ENCODE measurements around the gene CDKAL1. TPM values are rescaled to one million over a fixed set of nuclear protein-coding genes. Genes with fewer than 3 reads are reported as not detected.
"Not testable (repeated sequence)": the region's sequence is repeated elsewhere in the genome, so short reads cannot be mapped to it uniquely, and the experiment has no call there.

Gene CDKAL1
- polyA plus RNA-seq, 2 of the 4 experiments (the other 2 are of a cell fraction): 4.7 to 8.3 TPM

- no peak for TF ChIP-seq MAZ (IDR thresholded peaks at IDR 0.05; ENCODE audit: borderline replicate concordance, low read depth, low read length)
- no peak for TF ChIP-seq NR3C1 (IDR thresholded peaks at IDR 0.05)
- no peak for TF ChIP-seq HEYL (CRISPR knock-in tag; IDR thresholded peaks at IDR 0.05)
- no peak for TF ChIP-seq RAD21 (conservative IDR thresholded peaks at IDR 0.05 in 1 of 2, IDR thresholded peaks at IDR 0.05 in 1 of 2)
- TF ChIP-seq HOXB5 (CRISPR knock-in tag; IDR thresholded peaks at IDR 0.05): no peak
- TF ChIP-seq RCOR1 (IDR thresholded peaks at IDR 0.05; ENCODE audit: low read depth, low read length): no peak
These were observed 296.3 kb downstream of the CDKAL1 start (continued) for GRCh38 chr6:20830576-20830975.

DNA sequence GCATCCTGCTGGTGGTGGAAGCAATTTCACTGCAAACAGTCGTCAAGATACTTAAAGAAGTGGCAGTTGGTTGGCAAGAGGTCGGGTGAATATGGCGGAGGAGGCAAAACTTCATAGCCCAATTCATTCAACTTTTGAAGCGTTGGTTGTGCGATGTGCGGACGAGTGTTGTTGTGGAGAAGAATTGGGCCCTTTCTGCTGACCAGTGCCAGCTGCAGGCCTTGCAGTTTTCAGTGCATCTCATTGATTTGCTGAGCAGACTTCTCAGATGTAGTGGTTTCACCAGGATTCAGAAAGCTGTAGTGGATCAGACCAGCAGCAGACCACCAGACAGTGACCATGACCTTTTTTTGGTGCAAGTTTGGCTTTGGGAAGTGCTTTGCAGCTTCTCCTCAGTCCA is 297.0 kb downstream of the CDKAL1 start:
- POLR2A ChIA-PET; H3K4me2 ChIP-seq; H3K27ac ChIP-seq; DNase-seq (ENCODE audit: low read depth in 1 of 2, low spot score in 1 of 2); H3K4me1 ChIP-seq; H3K9me3 ChIP-seq; H3K4me3 ChIP-seq; FAIRE-seq; ATAC-seq: not testable (repeated sequence)
- CTCF ChIA-PET: interaction anchor here (0.6 kb wide), 1 partner anchor 138 kb away, joined by 4 read pairs; no protein-coding TSS in a partner anchor
- 95% methylated on average over 7 of the region's 7 CpGs for WGBS (ENCODE audit: missing lambda C conversion rate)

GRCh38 chr6:20833881-20834515 is 299.7 kb downstream of the CDKAL1 start:
- CTCF ChIA-PET: interaction anchor here (0.6 kb wide), 1 partner anchor 322 kb away, joined by 4 read pairs; no protein-coding TSS in a partner anchor
- no peak for TF ChIP-seq RCOR1 (IDR thresholded peaks at IDR 0.05; ENCODE audit: low read depth, low read length)
- TF ChIP-seq, protein P1, sequence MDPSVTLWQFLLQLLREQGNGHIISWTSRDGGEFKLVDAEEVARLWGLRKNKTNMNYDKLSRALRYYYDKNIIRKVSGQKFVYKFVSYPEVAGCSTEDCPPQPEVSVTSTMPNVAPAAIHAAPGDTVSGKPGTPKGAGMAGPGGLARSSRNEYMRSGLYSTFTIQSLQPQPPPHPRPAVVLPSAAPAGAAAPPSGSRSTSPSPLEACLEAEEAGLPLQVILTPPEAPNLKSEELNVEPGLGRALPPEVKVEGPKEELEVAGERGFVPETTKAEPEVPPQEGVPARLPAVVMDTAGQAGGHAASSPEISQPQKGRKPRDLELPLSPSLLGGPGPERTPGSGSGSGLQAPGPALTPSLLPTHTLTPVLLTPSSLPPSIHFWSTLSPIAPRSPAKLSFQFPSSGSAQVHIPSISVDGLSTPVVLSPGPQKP (IDR thresholded peaks at IDR 0.05; ENCODE audit: low read depth, low read length): no peak
- no peak for TF ChIP-seq RNF2 (IDR thresholded peaks at IDR 0.05; ENCODE audit: borderline replicate concordance, low read depth)
- no peak for TF ChIP-seq EP300 (IDR thresholded peaks at IDR 0.05)
- TF ChIP-seq NPAS2 (CRISPR knock-in tag; IDR thresholded peaks at IDR 0.05; ENCODE audit: borderline replicate concordance): no peak
- TF ChIP-seq EHF (CRISPR knock-in tag; IDR thresholded peaks at IDR 0.05): no peak
- no peak for TF ChIP-seq KDM1A (IDR thresholded peaks at IDR 0.05; ENCODE audit: low read depth)
- TF ChIP-seq CBX2 (IDR thresholded peaks at IDR 0.05; ENCODE audit: borderline replicate concordance, low read depth): no peak
- TF ChIP-seq KDM5A (IDR thresholded peaks at IDR 0.05): no peak
- TF ChIP-seq HEYL (CRISPR knock-in tag; IDR thresholded peaks at IDR 0.05): no peak
- no peak for TF ChIP-seq CBX8 (IDR thresholded peaks at IDR 0.05)
- TF ChIP-seq, protein P2, sequence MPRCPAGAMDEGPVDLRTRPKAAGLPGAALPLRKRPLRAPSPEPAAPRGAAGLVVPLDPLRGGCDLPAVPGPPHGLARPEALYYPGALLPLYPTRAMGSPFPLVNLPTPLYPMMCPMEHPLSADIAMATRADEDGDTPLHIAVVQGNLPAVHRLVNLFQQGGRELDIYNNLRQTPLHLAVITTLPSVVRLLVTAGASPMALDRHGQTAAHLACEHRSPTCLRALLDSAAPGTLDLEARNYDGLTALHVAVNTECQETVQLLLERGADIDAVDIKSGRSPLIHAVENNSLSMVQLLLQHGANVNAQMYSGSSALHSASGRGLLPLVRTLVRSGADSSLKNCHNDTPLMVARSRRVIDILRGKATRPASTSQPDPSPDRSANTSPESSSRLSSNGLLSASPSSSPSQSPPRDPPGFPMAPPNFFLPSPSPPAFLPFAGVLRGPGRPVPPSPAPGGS (IDR thresholded peaks at IDR 0.05): no peak
- no peak for TF ChIP-seq CHD4 (IDR thresholded peaks at IDR 0.05; ENCODE audit: borderline replicate concordance)
- TF ChIP-seq FOXS1 (CRISPR knock-in tag; IDR thresholded peaks at IDR 0.05): no peak
- TF ChIP-seq FOSB (CRISPR knock-in tag; IDR thresholded peaks at IDR 0.05): no peak
- TF ChIP-seq RARB (CRISPR knock-in tag; IDR thresholded peaks at IDR 0.05): no peak
- no peak for TF ChIP-seq TFCP2L1 (CRISPR knock-in tag; IDR thresholded peaks at IDR 0.05)
- Histone ChIP-seq H3K4me2 (no peak overlapping the region), H3K4me1 (no peaks in the 10 kb centered on the region), H3K27ac (no peak overlapping the region), H3K9me3 (no peaks in the 10 kb centered on the region), H3K4me3 (no peak overlapping the region)
- POLR2A ChIA-PET: no interaction called here
- DNase-seq (ENCODE audit: low read depth in 1 of 2, low spot score in 1 of 2) (no peak), FAIRE-seq (no peak), ATAC-seq (no peak)
- 85% methylated on average over 8 of the region's 8 CpGs for WGBS (ENCODE audit: missing lambda C conversion rate)
